Spleen (tissue), 7 donors: ENCODE results near the gene RNF152.

ENCODE experiments used
- CTCF ChIP-seq, 11 experiments: fragments of 200-600 bp in 7 of 11; fragments of 450-650 bp in 4 of 11; sonication (generic) in 4 of 11; IDR thresholded peaks in 8 of 11; conservative IDR thresholded peaks in 3 of 11; 1 replicate in 7 of 11; 2 replicates in 4 of 11; pipeline versions ENCODE4 v1.4.0 to v1.8.0; 2016 to 2021; ENCODE audit warnings: antibody characterized with exemption in 11 of 11, inconsistent platforms in 4 of 11, mild to moderate bottlenecking in 1 of 11
- POLR2A ChIP-seq, 3 donors: fragments of 450-650 bp; IDR thresholded peaks; one replicate each; pipeline ENCODE4 v1.5.1; 2017; ENCODE audit warnings: antibody characterized with exemption in 3 of 3, mild to moderate bottlenecking in 1 of 3
- POLR2AphosphoS5 ChIP-seq, 3 donors: sonication (generic); formaldehyde crosslinking; IDR thresholded peaks; one replicate each; pipeline ENCODE4 v1.5.1; 2017; ENCODE audit warnings: antibody characterized with exemption in 3 of 3
- donor health status: DM: no; HTN: no; CAD: no; lungs with moderate emphysema.
- donor health status: DM: no; HTN: no; CAD: no.
- donor health status: DM: no; HTN: no; CAD: no.

- TF ChIP-seq CTCF (IDR thresholded peaks at IDR 0.05 in 8 of 11, conservative IDR thresholded peaks at IDR 0.05 in 3 of 11) = no peak
- TF ChIP-seq POLR2A (IDR thresholded peaks at IDR 0.05) = no peak
- TF ChIP-seq POLR2AphosphoS5 (IDR thresholded peaks at IDR 0.05) = no peak
These were observed 2.1 kb upstream of the RNF152 start for GRCh38 chr18:61894751-61895524.
